Immature natural killer cell (primary cell): ENCODE data around the gene OR2F2. TPM values are rescaled to one million over a fixed set of nuclear protein-coding genes. Genes with fewer than 3 reads are reported as not detected.
A peak's percentile ranks its signal among the peaks of the same experiment; 100 is the strongest.

ENCODE experiments used
- DNase-seq, 3 donors: peaks; one replicate each; pipeline ENCODE4 v3.0.0; 2022; ENCODE audit warnings: mixed read lengths in 1 of 3
- H3K27ac Mint-ChIP-seq, 6 donors: one replicate each; pipeline ENCODE4 v1.8.0; 2020; ENCODE audit warnings: mixed read lengths in 6 of 6, mild to moderate bottlenecking in 5 of 6, inconsistent platforms in 4 of 6, moderate library complexity in 3 of 6
- H3K27me3 Mint-ChIP-seq, 3 donors: one replicate each; pipeline ENCODE4 v1.8.0; 2020 to 2021; ENCODE audit warnings: low read depth in 3 of 3, mild to moderate bottlenecking in 3 of 3, mixed read lengths in 3 of 3, moderate library complexity in 3 of 3, inconsistent platforms in 1 of 3
- H3K36me3 Mint-ChIP-seq, 3 donors: one replicate each; pipeline ENCODE4 v1.8.0; 2020; ENCODE audit warnings: mixed read lengths in 3 of 3, inconsistent platforms in 2 of 3, mild to moderate bottlenecking in 2 of 3
- H3K4me1 Mint-ChIP-seq, 2 donors: one replicate each; pipeline ENCODE4 v1.8.0; 2020; ENCODE audit warnings: inconsistent platforms in 2 of 2, mild to moderate bottlenecking in 2 of 2, mixed read lengths in 2 of 2, moderate library complexity in 1 of 2
- H3K4me3 Mint-ChIP-seq, 5 donors: one replicate each; pipeline ENCODE4 v1.8.0; 2020; ENCODE audit warnings: mild to moderate bottlenecking in 5 of 5, mixed read lengths in 5 of 5, inconsistent platforms in 3 of 5, moderate library complexity in 3 of 5
- H3K9me3 Mint-ChIP-seq, 6 donors: one replicate each; pipeline ENCODE4 v1.8.0; 2020; ENCODE audit warnings: mild to moderate bottlenecking in 6 of 6, mixed read lengths in 6 of 6, inconsistent platforms in 4 of 6, moderate library complexity in 3 of 6
- polyA plus RNA-seq, 3 donors: library from polyadenylated mRNA; unstranded; fragments of 300-500 nt; fragmentation: Illumina TruSeq; gene quantifications; one replicate each; pipeline ENCODE4 v1.2.3, GENCODE V29; 2021

The OR2F2 gene
- polyA plus RNA-seq, 3 donors from 2014 or later, result not detected

GRCh38 chr7:143974459-143974858, 39.4 kb downstream of the OR2F2 start:
- Mint-ChIP-seq H3K27me3 (peaks cover 0 to 4% (median 3%) of the 10 kb centered on the region in 3 donors), H3K4me3 (no peak overlapping the region), H3K27ac (no peak overlapping the region), H3K9me3 (peaks cover 0 to 5% (median 0%) of the 10 kb centered on the region in 6 donors), H3K4me1 (no peaks in the 10 kb centered on the region), H3K36me3 (no peaks in the 10 kb centered on the region)
- DNase-seq, result no peak

- H3K9me3 Mint-ChIP-seq, result peaks cover 0 to 5% (median 0%) of the 10 kb centered on the region in 6 donors
- H3K36me3 Mint-ChIP-seq, result no peaks in the 10 kb centered on the region
- H3K4me1 Mint-ChIP-seq, result no peaks in the 10 kb centered on the region
- H3K4me3 Mint-ChIP-seq, result no peak overlapping the region
- peaks cover 2 to 4% (median 3%) of the 10 kb centered on the region in 3 donors for H3K27me3 Mint-ChIP-seq
- H3K27ac Mint-ChIP-seq, result no peak overlapping the region
- no peak for DNase-seq
These were observed 40.6 kb downstream of the OR2F2 start for GRCh38 chr7:143975617-143976016.

GRCh38 chr7:143978585-143978984, 43.6 kb downstream of the OR2F2 start:
- no peak overlapping the region for H3K27ac Mint-ChIP-seq
- H3K4me1 Mint-ChIP-seq, result no peaks in the 10 kb centered on the region
- DNase-seq, result no peak
- no peaks in the 10 kb centered on the region for H3K36me3 Mint-ChIP-seq
- H3K27me3 Mint-ChIP-seq, result peaks cover 0 to 6% (median 2%) of the 10 kb centered on the region in 3 donors
- peaks cover 0 to 3% (median 0%) of the 10 kb centered on the region in 6 donors for H3K9me3 Mint-ChIP-seq
- no peak overlapping the region for H3K4me3 Mint-ChIP-seq

- Mint-ChIP-seq H3K36me3 (no peaks in the 10 kb centered on the region), H3K27me3 (peaks cover 0 to 6% (median 2%) of the 10 kb centered on the region in 3 donors), H3K4me3 (no peak overlapping the region)
These were observed 44.3 kb downstream of the OR2F2 start for GRCh38 chr7:143979359-143979758.

GRCh38 chr7:143979998-143980397, 45.0 kb downstream of the OR2F2 start:
- no peaks in the 10 kb centered on the region for H3K36me3 Mint-ChIP-seq
- H3K4me3 Mint-ChIP-seq, result no peak overlapping the region
- H3K4me1 Mint-ChIP-seq, result no peaks in the 10 kb centered on the region
- no peak for DNase-seq
- H3K9me3 Mint-ChIP-seq, result peaks cover 0 to under 1% (median 0%) of the 10 kb centered on the region in 6 donors
- H3K27ac Mint-ChIP-seq, result no peak overlapping the region
- H3K27me3 Mint-ChIP-seq, result peaks cover 0 to 4% (median 2%) of the 10 kb centered on the region in 3 donors

More at GRCh38 chr7:143979359-143979758, 44.3 kb downstream of the OR2F2 start:
- Mint-ChIP-seq H3K27ac (no peak overlapping the region), H3K4me1 (no peaks in the 10 kb centered on the region), H3K9me3 (peaks cover 0 to 3% (median 0%) of the 10 kb centered on the region in 6 donors)
- DNase-seq, result no peak

- DNase-seq, result no peak
- H3K9me3 Mint-ChIP-seq, result no peaks in the 10 kb centered on the region
- H3K4me1 Mint-ChIP-seq, result no peaks in the 10 kb centered on the region
- no peak overlapping the region for H3K4me3 Mint-ChIP-seq
- H3K36me3 Mint-ChIP-seq, result no peaks in the 10 kb centered on the region
- H3K27me3 Mint-ChIP-seq, result peaks cover 0 to 2% (median 2%) of the 10 kb centered on the region in 3 donors
- no peak overlapping the region for H3K27ac Mint-ChIP-seq
These were observed 45.9 kb downstream of the OR2F2 start for GRCh38 chr7:143980746-143981510.

- no peaks in the 10 kb centered on the region for H3K9me3 Mint-ChIP-seq
- H3K27ac Mint-ChIP-seq, result peak overlapping the region in 1 of 6 donors; percentile 21
- no peak overlapping the region for H3K4me3 Mint-ChIP-seq
- peaks cover 4 to 22% of the 10 kb centered on the region in 2 donors for H3K4me1 Mint-ChIP-seq
- no peak for DNase-seq
- peaks cover 0 to 2% (median 2%) of the 10 kb centered on the region in 3 donors for H3K27me3 Mint-ChIP-seq
- H3K36me3 Mint-ChIP-seq, result peaks cover 0 to 4% (median 0%) of the 10 kb centered on the region in 3 donors
These were observed 48.9 kb downstream of the OR2F2 start for GRCh38 chr7:143983960-143984359.

Other genes with a start within 250 kb of the OR2F2 start
- under 1 TPM in 1 of 3 donors, not detected in 2; 0.22 TPM for gene CTAGE6, start 177.5 kb upstream of the OR2F2 start, polyA plus RNA-seq
- 10 to 100 TPM; 11.4 to 20.1 (median 14.9) TPM for gene TCAF1, start 33.1 kb upstream of the OR2F2 start, polyA plus RNA-seq
- not detected for gene OR2F1, start 19.6 kb downstream of the OR2F2 start, polyA plus RNA-seq
- gene OR6B1, start 65.1 kb downstream of the OR2F2 start, polyA plus RNA-seq, result not detected
- gene OR2A5, start 113.7 kb downstream of the OR2F2 start, polyA plus RNA-seq, result not detected
- not detected for gene OR2A25, start 134.6 kb downstream of the OR2F2 start, polyA plus RNA-seq
- not detected for gene OR2A12, start 151.0 kb downstream of the OR2F2 start, polyA plus RNA-seq
- not detected for gene OR2A2, start 174.3 kb downstream of the OR2F2 start, polyA plus RNA-seq
- gene OR2A14, start 187.9 kb downstream of the OR2F2 start, polyA plus RNA-seq, result not detected
- not detected for gene CTAGE4, start 248.2 kb downstream of the OR2F2 start, polyA plus RNA-seq